Left lung (tissue), 10 donors: ENCODE measurements around the gene HERC2. TPM values are rescaled to one million over a fixed set of nuclear protein-coding genes. Genes with fewer than 3 reads are reported as not detected.

ENCODE experiments used
- ATAC-seq: fragments of 200-7000 bp; cut with Tn5 transposase; one replicate; pipeline ENCODE4 v1.9.1; 2020; ENCODE audit warnings: moderate library complexity
- DNase-seq, 4 donors: peaks; one replicate each; pipeline ENCODE4 v3.0.0-alpha.2; 2013 to 2020
- H3K27ac ChIP-seq, 2 donors: fragments of 200-600 bp; sonication (generic) in 1 of 2; one replicate each; pipeline versions ENCODE4 v1.5.0 to v1.8.0; 2020 to 2021
- H3K27me3 ChIP-seq, 2 donors: fragments of 200-600 bp; sonication (generic) in 1 of 2; one replicate each; pipeline versions ENCODE4 v1.5.0 to v1.8.0; 2020 to 2021
- H3K36me3 ChIP-seq, 2 donors: fragments of 200-600 bp; sonication (generic) in 1 of 2; one replicate each; pipeline versions ENCODE4 v1.5.0 to v1.8.0; 2020 to 2021
- H3K4me1 ChIP-seq, 2 donors: fragments of 200-600 bp; one replicate each; pipeline ENCODE4 v1.8.0; 2021
- H3K4me3 ChIP-seq, 2 donors: fragments of 200-600 bp; sonication (generic) in 1 of 2; one replicate each; pipeline versions ENCODE4 v1.5.0 to v1.8.0; 2020 to 2021; ENCODE audit warnings: mild to moderate bottlenecking in 1 of 2
- H3K9me3 ChIP-seq, 2 donors: fragments of 200-600 bp; sonication (generic) in 1 of 2; one replicate each; pipeline versions ENCODE4 v1.5.0 to v1.8.0; 2020 to 2021
- CTCF ChIP-seq, 2 donors: fragments of 200-600 bp; sonication (generic) in 1 of 2; IDR thresholded peaks; one replicate each; pipeline versions ENCODE4 v1.5.0 to v1.8.0; 2021; ENCODE audit warnings: antibody characterized with exemption in 2 of 2
- intact Hi-C, 2 donors: fragments of 100-400 bp; cut with DNase I; formaldehyde crosslinking; loops; one replicate each; pipeline versions ENCODE4 v1.11.2 to v1.14.2; 2022
- polyA plus RNA-seq, 6 donors: library from polyadenylated mRNA; unstranded; fragments of 120-200 nt; gene quantifications; one replicate each; pipeline ENCODE4 v1.2.1, GENCODE V29; 2013; ENCODE audit not compliant: insufficient read length in 6 of 6
- total RNA-seq, 2 donors: library from RNA; stranded (reverse); fragmentation: NEBNext Ultra II Directional; extraction: Animal tissue kit (Norgen Biotek cat#: 25700); gene quantifications; one replicate each; pipeline ENCODE4 v1.2.1, GENCODE V29; 2021
- donor health status: DM: no; HTN: yes; CAD: no.
- donor health status: DM: no; HTN: no; CAD: no.

Gene HERC2
- total and polyA plus RNA-seq, 8 donors = 52.7 to 68.6 (median 56.4) TPM

- H3K36me3 ChIP-seq = no peaks in the 10 kb centered on the region
- intact Hi-C loops = no loop called here
- ATAC-seq = no peak
- peaks cover 15 to 83% of the 10 kb centered on the region in 2 donors for H3K27me3 ChIP-seq
- no peak overlapping the region for H3K27ac ChIP-seq
- H3K4me3 ChIP-seq = peak overlapping the region in 1 of 2 donors; percentile 19
- peaks cover 21 to 41% of the 10 kb centered on the region in 2 donors for H3K4me1 ChIP-seq
- H3K9me3 ChIP-seq = no peaks in the 10 kb centered on the region
- no peak for TF ChIP-seq CTCF (IDR thresholded peaks at IDR 0.05)
- no peak for DNase-seq
Measured at GRCh38 chr15:28099555-28100140, 222.3 kb downstream of the HERC2 start.

- H3K27me3 ChIP-seq = peaks cover 21 to 87% of the 10 kb centered on the region in 2 donors
- no peaks in the 10 kb centered on the region for H3K36me3 ChIP-seq
- TF ChIP-seq CTCF (IDR thresholded peaks at IDR 0.05) = no peak
- no peak within 1 kb of the TSS for H3K27ac ChIP-seq
- ATAC-seq (peak; percentile 54), DNase-seq (peak in 3 of 4 donors; percentile 55 to 89 (median 86))
- H3K9me3 ChIP-seq = no peaks in the 10 kb centered on the region
- peaks cover 23 to 46% of the 10 kb centered on the region in 2 donors for H3K4me1 ChIP-seq
- intact Hi-C loops = no loop called here
- H3K4me3 ChIP-seq = peak within 1 kb of the TSS in 1 of 2 donors; percentile 19
Measured at GRCh38 chr15:28098766-28099554, 223.0 kb downstream of the HERC2 start, which contains the start of gene OCA2. Gene OCA2 (minus strand): TSS chr15:28099315. CDS start chr15:28081874, 17,441 bp downstream.

- H3K4me3 ChIP-seq = no peak overlapping the region
- intact Hi-C loops = no loop called here
- ATAC-seq (no peak), DNase-seq (peak in 1 of 4 donors; percentile 54)
- H3K4me1 ChIP-seq = peaks cover 23 to 46% of the 10 kb centered on the region in 2 donors
- no peak for TF ChIP-seq CTCF (IDR thresholded peaks at IDR 0.05)
- no peaks in the 10 kb centered on the region for H3K9me3 ChIP-seq
- peaks cover 22 to 91% of the 10 kb centered on the region in 2 donors for H3K27me3 ChIP-seq
- H3K36me3 ChIP-seq = no peaks in the 10 kb centered on the region
- no peak overlapping the region for H3K27ac ChIP-seq
Measured at GRCh38 chr15:28098360-28098765, 223.6 kb downstream of the HERC2 start.

GRCh38 chr15:28097656-28098359 is 224.2 kb downstream of the HERC2 start:
- intact Hi-C loops = no loop called here
- ATAC-seq (no peak), DNase-seq (peak in 1 of 4 donors; percentile 41)
- peaks cover 23 to 46% of the 10 kb centered on the region in 2 donors for H3K4me1 ChIP-seq
- peaks cover 22 to 97% of the 10 kb centered on the region in 2 donors for H3K27me3 ChIP-seq
- no peak overlapping the region for H3K4me3 ChIP-seq
- no peaks in the 10 kb centered on the region for H3K9me3 ChIP-seq
- H3K27ac ChIP-seq = no peak overlapping the region
- no peaks in the 10 kb centered on the region for H3K36me3 ChIP-seq
- no peak for TF ChIP-seq CTCF (IDR thresholded peaks at IDR 0.05)
